ENCODE results near the gene NKD1.

NKD1 gene

DNA sequence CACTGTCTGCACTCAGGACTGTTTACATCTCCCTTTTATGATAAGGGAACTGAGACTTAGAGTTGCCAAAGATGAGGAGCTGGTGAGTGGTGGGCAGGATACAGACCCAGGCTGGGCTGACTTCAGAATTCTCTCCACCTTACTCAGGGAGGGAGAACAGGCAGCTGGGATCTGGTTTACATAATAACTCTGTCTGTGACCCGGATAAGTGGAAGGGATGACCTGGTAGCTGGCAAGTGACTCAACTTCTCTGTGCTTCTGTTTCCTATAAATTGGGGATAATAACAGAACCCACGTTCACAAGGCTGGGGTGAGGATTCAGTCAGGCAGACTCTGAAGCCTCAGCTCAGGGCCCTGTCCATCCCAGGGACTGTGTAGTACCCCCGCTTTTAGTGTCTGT, 130.3 kb downstream of the NKD1 start:
- DNase-seq: no peak
- ChIA-PET POLR2A (interaction anchor here (0.6 to 1.3 kb wide), 2 partner anchors 24 to 66 kb away, joined by 3 to 4 read pairs; no protein-coding TSS in a partner anchor), CTCF (interaction anchor here (1.0 to 7.6 kb wide), 9 partner anchors 9 to 396 kb away, joined by 3 to 132 read pairs (median 7); no protein-coding TSS in a partner anchor)
- Histone ChIP-seq H3K27ac (ENCODE audit: insufficient read depth in 1 of 2, low read depth in 1 of 2, low read length in 2 of 2, poor library complexity in 1 of 2, severe bottlenecking in 2 of 2) (peak overlapping the region in 1 of 2 experiments; percentile 89), H3K36me3 (ENCODE audit: control insufficient read depth in 4 of 4, insufficient read depth in 4 of 4, low read length in 3 of 4) (peaks cover 24 to 59% (median 46%) of the 10 kb centered on the region in 4 experiments), H3K4me1 (ENCODE audit: control extremely low read depth in 1 of 4, control insufficient read depth in 4 of 4, insufficient read depth in 4 of 4, low read length in 3 of 4) (peaks cover 24 to 55% (median 51%) of the 10 kb centered on the region in 4 experiments), H3K27me3 (replicated peaks in 2 of 5; ENCODE audit: control insufficient read depth in 4 of 5, insufficient read depth in 5 of 5, low read length in 4 of 5) (no peaks in the 10 kb centered on the region), H3K4me3 (ENCODE audit: control insufficient read depth in 1 of 7, extremely low read depth in 1 of 7, insufficient read depth in 4 of 7, low read depth in 2 of 7, low read length in 6 of 7) (peak overlapping the region in 2 of 7 experiments; percentile 48 to 87), H3K9me3 (ENCODE audit: control extremely low read depth in 1 of 5, control insufficient read depth in 4 of 5, insufficient read depth in 2 of 5, low read depth in 1 of 5, low read length in 4 of 5) (peaks cover 0 to 13% (median 3%) of the 10 kb centered on the region in 5 experiments)
- 100% methylated on average over 1 of the region's 3 CpGs for WGBS (ENCODE audit: insufficient coverage)

GRCh38 chr16:50679266-50679665, 131.1 kb downstream of the NKD1 start:
- Histone ChIP-seq H3K27me3 (replicated peaks in 2 of 5; ENCODE audit: control insufficient read depth in 4 of 5, insufficient read depth in 5 of 5, low read length in 4 of 5) (no peaks in the 10 kb centered on the region), H3K4me3 (ENCODE audit: control insufficient read depth in 1 of 7, extremely low read depth in 1 of 7, insufficient read depth in 4 of 7, low read depth in 2 of 7, low read length in 6 of 7) (peak overlapping the region in 4 of 7 experiments; percentile 67 to 91 (median 85)), H3K4me1 (ENCODE audit: control extremely low read depth in 1 of 4, control insufficient read depth in 4 of 4, insufficient read depth in 4 of 4, low read length in 3 of 4) (peaks cover 27 to 62% (median 58%) of the 10 kb centered on the region in 4 experiments), H3K9me3 (ENCODE audit: control extremely low read depth in 1 of 5, control insufficient read depth in 4 of 5, insufficient read depth in 2 of 5, low read depth in 1 of 5, low read length in 4 of 5) (peaks cover 0 to 7% (median 0%) of the 10 kb centered on the region in 5 experiments), H3K36me3 (ENCODE audit: control insufficient read depth in 4 of 4, insufficient read depth in 4 of 4, low read length in 3 of 4) (peaks cover 20 to 52% (median 39%) of the 10 kb centered on the region in 4 experiments), H3K27ac (ENCODE audit: insufficient read depth in 1 of 2, low read depth in 1 of 2, low read length in 2 of 2, poor library complexity in 1 of 2, severe bottlenecking in 2 of 2) (peak overlapping the region in 1 of 2 experiments; percentile 89)
- no peak for DNase-seq
- WGBS (ENCODE audit: insufficient coverage): 77% methylated on average over 9 of the region's 14 CpGs
- ChIA-PET POLR2A (interaction anchor here (0.6 to 1.5 kb wide), 3 partner anchors 10 to 65 kb away, joined by 3 to 4 read pairs (median 4); no protein-coding TSS in a partner anchor), CTCF (interaction anchor here (1.0 to 7.6 kb wide), 7 partner anchors 7 to 127 kb away, joined by 3 to 132 read pairs (median 9); no protein-coding TSS in a partner anchor)

DNA sequence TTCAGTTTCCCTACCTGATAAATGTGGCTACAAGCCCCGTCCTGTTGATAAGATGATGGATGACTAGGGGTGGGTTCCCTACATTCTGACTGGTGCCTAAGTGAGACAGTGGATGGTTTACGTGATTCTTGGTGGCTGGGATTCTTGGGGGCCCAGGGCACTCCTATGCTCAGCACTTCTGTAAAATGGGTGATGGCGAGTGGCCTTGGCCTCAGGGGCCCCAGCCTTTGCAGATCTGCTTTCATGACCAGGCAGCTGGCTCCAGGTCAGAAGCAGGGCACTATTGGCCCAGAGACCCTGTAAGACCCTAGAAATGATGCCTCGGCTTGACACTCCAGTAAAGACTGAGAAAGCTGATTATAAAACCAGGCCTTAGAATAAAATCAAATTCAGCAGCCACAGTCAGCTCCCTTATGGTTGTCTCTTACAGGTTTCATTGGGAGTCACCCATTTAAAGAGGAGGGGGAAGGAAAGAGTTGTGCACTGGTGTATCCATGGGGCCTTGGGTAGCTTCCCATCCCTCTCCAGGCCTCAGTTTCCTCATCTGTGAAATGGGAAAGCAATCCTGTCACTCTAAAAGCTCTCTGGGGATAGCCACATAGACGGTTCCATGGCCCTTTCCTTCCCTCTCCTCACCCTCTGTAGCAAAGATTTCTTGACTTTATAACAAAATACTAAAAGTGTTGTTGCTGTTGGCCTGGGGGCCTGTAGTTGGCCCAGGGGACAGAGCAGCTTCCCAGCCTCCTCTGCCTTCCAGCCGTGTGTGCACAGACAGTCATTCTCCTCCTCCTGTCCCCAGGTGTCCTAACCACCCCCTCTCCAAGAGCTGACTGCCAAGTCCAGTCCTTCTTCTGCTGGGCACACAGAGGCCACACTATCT, 131.7 kb downstream of the NKD1 start:
- POLR2A ChIA-PET: interaction anchor here (1.5 kb wide), 1 partner anchor 11 kb away, joined by 4 read pairs; no protein-coding TSS in a partner anchor

DNA sequence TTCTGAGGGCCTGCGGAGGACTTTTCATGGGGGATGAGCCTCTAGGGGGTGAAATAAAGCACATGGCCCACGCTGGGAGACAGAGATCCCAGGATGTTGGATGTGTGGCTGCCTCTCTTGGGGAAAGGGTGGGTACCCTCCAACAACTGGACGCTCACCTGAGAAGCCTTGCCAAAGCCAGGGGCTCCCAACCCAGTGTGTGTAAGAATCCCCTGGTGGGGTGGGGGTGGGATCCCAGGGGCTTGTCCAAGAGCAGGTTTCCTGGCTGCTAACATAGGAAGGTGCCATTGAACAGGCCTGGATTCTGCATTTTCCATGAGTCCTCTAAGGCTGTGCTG, 132.3 kb downstream of the NKD1 start:
- ChIA-PET CTCF (interaction anchor here (0.8 to 7.6 kb wide), 12 partner anchors 9 to 77 kb away, joined by 3 to 132 read pairs (median 4); partner anchors contain the start of gene CYLD), POLR2A (interaction anchor here (1.4 to 1.5 kb wide), 2 partner anchors 12 to 14 kb away, joined by 4 to 5 read pairs; no protein-coding TSS in a partner anchor)
- H3K4me3 ChIP-seq (ENCODE audit: control insufficient read depth in 1 of 7, extremely low read depth in 1 of 7, insufficient read depth in 4 of 7, low read depth in 2 of 7, low read length in 6 of 7): peak overlapping the region; percentile 34 to 91 (median 83)
- no peak for DNase-seq
- peaks cover 10 to 40% (median 28%) of the 10 kb centered on the region in 4 experiments for H3K36me3 ChIP-seq (ENCODE audit: control insufficient read depth in 4 of 4, insufficient read depth in 4 of 4, low read length in 3 of 4)
- H3K9me3 ChIP-seq (ENCODE audit: control extremely low read depth in 1 of 5, control insufficient read depth in 4 of 5, insufficient read depth in 2 of 5, low read depth in 1 of 5, low read length in 4 of 5): peaks cover 0 to 3% (median 0%) of the 10 kb centered on the region in 5 experiments
- peak overlapping the region; percentile 83 to 89 for H3K27ac ChIP-seq (ENCODE audit: insufficient read depth in 1 of 2, low read depth in 1 of 2, low read length in 2 of 2, poor library complexity in 1 of 2, severe bottlenecking in 2 of 2)
- H3K4me1 ChIP-seq (ENCODE audit: control extremely low read depth in 1 of 4, control insufficient read depth in 4 of 4, insufficient read depth in 4 of 4, low read length in 3 of 4): peaks cover 39 to 75% (median 71%) of the 10 kb centered on the region in 4 experiments
- H3K27me3 ChIP-seq (replicated peaks in 2 of 5; ENCODE audit: control insufficient read depth in 4 of 5, insufficient read depth in 5 of 5, low read length in 4 of 5): no peaks in the 10 kb centered on the region
- WGBS (ENCODE audit: insufficient coverage): 55% methylated on average over 2 of the region's 3 CpGs

More for the DNA sequence above, 131.7 kb downstream of the NKD1 start:
- no peak for DNase-seq
- WGBS (ENCODE audit: insufficient coverage): 72% methylated on average over 5 of the region's 6 CpGs
- H3K9me3 ChIP-seq (ENCODE audit: control extremely low read depth in 1 of 5, control insufficient read depth in 4 of 5, insufficient read depth in 2 of 5, low read depth in 1 of 5, low read length in 4 of 5): peaks cover 0 to 3% (median 0%) of the 10 kb centered on the region in 5 experiments
- H3K4me3 ChIP-seq (ENCODE audit: control insufficient read depth in 1 of 7, extremely low read depth in 1 of 7, insufficient read depth in 4 of 7, low read depth in 2 of 7, low read length in 6 of 7): peak overlapping the region; percentile 34 to 91 (median 83)
- H3K27ac ChIP-seq (ENCODE audit: insufficient read depth in 1 of 2, low read depth in 1 of 2, low read length in 2 of 2, poor library complexity in 1 of 2, severe bottlenecking in 2 of 2): peak overlapping the region; percentile 83 to 89
- CTCF ChIA-PET: interaction anchor here (0.8 to 7.6 kb wide), 9 partner anchors 8 to 77 kb away, joined by 3 to 132 read pairs (median 9); no protein-coding TSS in a partner anchor
- H3K4me1 ChIP-seq (ENCODE audit: control extremely low read depth in 1 of 4, control insufficient read depth in 4 of 4, insufficient read depth in 4 of 4, low read length in 3 of 4): peaks cover 33 to 69% (median 65%) of the 10 kb centered on the region in 4 experiments
- H3K27me3 ChIP-seq (replicated peaks in 2 of 5; ENCODE audit: control insufficient read depth in 4 of 5, insufficient read depth in 5 of 5, low read length in 4 of 5): no peaks in the 10 kb centered on the region
- peaks cover 15 to 46% (median 33%) of the 10 kb centered on the region in 4 experiments for H3K36me3 ChIP-seq (ENCODE audit: control insufficient read depth in 4 of 4, insufficient read depth in 4 of 4, low read length in 3 of 4)

DNA sequence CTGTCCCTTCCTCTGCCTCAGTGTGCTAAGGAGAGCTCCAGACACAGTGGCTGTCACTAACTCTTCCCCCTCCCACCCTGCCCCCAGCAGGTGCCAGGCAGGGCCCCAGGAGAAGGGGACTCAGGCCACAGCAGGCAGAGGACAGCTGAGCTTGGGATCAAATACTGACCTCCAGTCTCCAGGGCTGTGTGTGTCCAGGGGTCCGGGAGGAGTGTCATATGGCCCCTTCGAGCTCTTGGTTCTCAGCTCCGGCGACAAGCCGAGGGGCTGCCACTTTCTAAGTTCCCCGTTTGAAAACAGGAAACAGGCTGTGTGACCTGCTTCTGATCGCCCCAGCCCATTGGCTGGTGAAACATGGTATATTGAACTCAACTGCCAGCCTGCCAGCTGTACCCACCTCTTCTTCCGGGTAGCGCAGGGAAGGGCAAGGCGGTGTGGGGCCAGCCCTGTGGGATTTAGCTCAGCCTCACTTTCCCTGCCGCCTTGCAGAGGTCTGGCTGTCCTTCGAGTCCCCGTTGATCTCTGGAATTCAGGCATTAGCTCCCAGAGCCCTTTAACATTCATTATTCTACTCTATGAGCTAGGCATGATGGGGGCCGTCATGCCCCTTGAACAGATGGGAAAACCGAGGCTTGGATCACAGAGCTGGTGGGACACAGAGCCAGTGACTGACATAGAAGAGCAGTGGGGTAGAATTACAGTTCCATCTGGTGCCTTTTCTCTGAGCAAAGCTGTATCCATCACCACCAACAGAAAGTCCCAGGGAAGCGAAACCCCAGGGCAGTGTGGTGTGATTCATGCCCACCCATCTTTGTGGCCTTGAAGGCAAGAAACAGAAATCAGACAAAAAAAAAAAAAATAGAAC, 133.1 kb downstream of the NKD1 start, which contains the start of gene SNX20:
Gene SNX20 (minus strand): TSS at position 292 of the 865 bp plus-strand sequence. CDS start 3,786 bp downstream, outside the sequence.
- ChIA-PET CTCF (interaction anchor here (0.9 to 7.6 kb wide), 13 partner anchors 9 to 125 kb away, joined by 3 to 132 read pairs (median 4); partner anchors contain the start of gene CYLD), POLR2A (interaction anchor here (0.6 to 1.4 kb wide), 3 partner anchors 14 to 63 kb away, joined by 4 to 5 read pairs (median 4); no protein-coding TSS in a partner anchor)
- H3K36me3 ChIP-seq (ENCODE audit: control insufficient read depth in 4 of 4, insufficient read depth in 4 of 4, low read length in 3 of 4): peaks cover 9 to 33% (median 21%) of the 10 kb centered on the region in 4 experiments
- H3K27me3 ChIP-seq (replicated peaks in 2 of 5; ENCODE audit: control insufficient read depth in 4 of 5, insufficient read depth in 5 of 5, low read length in 4 of 5): no peaks in the 10 kb centered on the region
- no peaks in the 10 kb centered on the region for H3K9me3 ChIP-seq (ENCODE audit: control extremely low read depth in 1 of 5, control insufficient read depth in 4 of 5, insufficient read depth in 2 of 5, low read depth in 1 of 5, low read length in 4 of 5)
- peaks cover 39 to 80% (median 74%) of the 10 kb centered on the region in 4 experiments for H3K4me1 ChIP-seq (ENCODE audit: control extremely low read depth in 1 of 4, control insufficient read depth in 4 of 4, insufficient read depth in 4 of 4, low read length in 3 of 4)
- DNase-seq: peak; percentile 53 to 86 (median 80)
- H3K27ac ChIP-seq (ENCODE audit: insufficient read depth in 1 of 2, low read depth in 1 of 2, low read length in 2 of 2, poor library complexity in 1 of 2, severe bottlenecking in 2 of 2): peak within 1 kb of the TSS; percentile 83 to 89
- H3K4me3 ChIP-seq (ENCODE audit: control insufficient read depth in 1 of 7, extremely low read depth in 1 of 7, insufficient read depth in 4 of 7, low read depth in 2 of 7, low read length in 6 of 7): peak within 1 kb of the TSS; percentile 34 to 91 (median 83)
- WGBS (ENCODE audit: insufficient coverage): 14% methylated on average over 15 of the region's 16 CpGs

All from common myeloid progenitor, CD34-positive (primary cell).